ENCODE measurements around the gene TASP1.
"Not testable (repeated sequence)": the region's sequence is repeated elsewhere in the genome, so short reads cannot be mapped to it uniquely, and the experiment has no call there.

Gene TASP1

GRCh38 chr20:13638496-13639149 is at the start of gene TASP1:
Gene TASP1 (minus strand): TSS chr20:13638932. CDS start chr20:13630078, 8,854 bp downstream.
- peak; percentile 86 to 97 (median 96) for DNase-seq (ENCODE audit: low read depth in 3 of 3)

GRCh38 chr20:13687815-13688214 is 49.1 kb upstream of the TASP1 start:
- no peak for DNase-seq (ENCODE audit: low read depth in 3 of 3)

GRCh38 chr20:13685623-13686022 is 46.9 kb upstream of the TASP1 start:
- no peak for DNase-seq (ENCODE audit: low read depth in 3 of 3)

- no peak for DNase-seq (ENCODE audit: low read depth in 3 of 3)
Observed at GRCh38 chr20:13684566-13685222, 46.0 kb upstream of the TASP1 start.

- DNase-seq (ENCODE audit: low read depth in 3 of 3): no peak
Observed at GRCh38 chr20:13683833-13684232, 45.1 kb upstream of the TASP1 start.

GRCh38 chr20:13681248-13682125 is 42.8 kb upstream of the TASP1 start:
- no peak for DNase-seq (ENCODE audit: low read depth in 3 of 3)

- no peak for DNase-seq (ENCODE audit: low read depth in 3 of 3)
Observed at GRCh38 chr20:13678944-13679343, 40.2 kb upstream of the TASP1 start.

- no peak for DNase-seq (ENCODE audit: low read depth in 3 of 3)
Observed at GRCh38 chr20:13677241-13677640, 38.5 kb upstream of the TASP1 start.

GRCh38 chr20:13676682-13677081 is 38.0 kb upstream of the TASP1 start:
- no peak for DNase-seq (ENCODE audit: low read depth in 3 of 3)

- DNase-seq (ENCODE audit: low read depth in 3 of 3): no peak
Observed at GRCh38 chr20:13672690-13673089, 34.0 kb upstream of the TASP1 start.

- DNase-seq (ENCODE audit: low read depth in 3 of 3): no peak
Observed at GRCh38 chr20:13671916-13672378, 33.2 kb upstream of the TASP1 start.

GRCh38 chr20:13671512-13671911 is 32.8 kb upstream of the TASP1 start:
- DNase-seq (ENCODE audit: low read depth in 3 of 3): no peak

- DNase-seq (ENCODE audit: low read depth in 3 of 3): no peak
Observed at GRCh38 chr20:13670160-13670559, 31.4 kb upstream of the TASP1 start.

GRCh38 chr20:13665709-13666395 is 27.1 kb upstream of the TASP1 start:
- no peak for DNase-seq (ENCODE audit: low read depth in 3 of 3)

- DNase-seq (ENCODE audit: low read depth in 3 of 3): no peak
Observed at GRCh38 chr20:13661070-13661685, 22.4 kb upstream of the TASP1 start.

GRCh38 chr20:13659288-13659687 is 20.6 kb upstream of the TASP1 start:
- no peak for DNase-seq (ENCODE audit: low read depth in 3 of 3)

- not testable (repeated sequence) for DNase-seq (ENCODE audit: low read depth in 3 of 3)
Observed at GRCh38 chr20:13658060-13658459, 19.3 kb upstream of the TASP1 start.

GRCh38 chr20:13656721-13657368 is 18.1 kb upstream of the TASP1 start:
- no peak for DNase-seq (ENCODE audit: low read depth in 3 of 3)

GRCh38 chr20:13654463-13655023 is 15.8 kb upstream of the TASP1 start:
- DNase-seq (ENCODE audit: low read depth in 3 of 3): no peak

GRCh38 chr20:13650474-13650873 is 11.7 kb upstream of the TASP1 start:
- DNase-seq (ENCODE audit: low read depth in 3 of 3): no peak

Data from stimulated activated CD4-positive, alpha-beta T cell treated with anti-CD3 and anti-CD28 coated beads, TNF-alpha, amount 100 ng/mL, for 4 hours (primary cell).